HCT116 (cell line): ENCODE results near the gene CPNE4. TPM values are rescaled to one million over a fixed set of nuclear protein-coding genes. Genes with fewer than 3 reads are reported as not detected.

ENCODE experiments used
- ATAC-seq: fragments of 200-7000 bp; cut with Tn5 transposase; 2 replicates; pipeline ENCODE4 v1.9.1; 2020; ENCODE audit warnings: mild to moderate bottlenecking, moderate library complexity
- BruUV-seq: library from RNA; stranded (reverse); fragments of 400-500 nt; replicated peaks from 2 replicates; lab custom pipeline; 2021; lab: Mats Ljungman, UMichigan
- CTCF ChIA-PET: fragments of 300-600 bp; sonication (Branson Sonifier 250); formaldehyde crosslinking; loops from one replicate; lab custom pipeline; 2021; ENCODE audit warnings: antibody characterized with exemption; lab: Charles Lee
- POLR2A ChIA-PET: fragments of 300-600, 350-600 bp; sonication (Branson Sonifier 250); formaldehyde crosslinking; loops from one replicate; lab custom pipeline; 2021; ENCODE audit warnings: antibody characterized with exemption; lab: Charles Lee
- RAD21 ChIA-PET, 2 experiments: fragments of 300-600 bp; sonication (Branson Sonifier 250); formaldehyde crosslinking; loops; one replicate each; lab custom pipeline; 2023; ENCODE audit warnings: low total read pairs in 2 of 2; ENCODE audit not compliant: uncharacterized antibody in 2 of 2, unreplicated experiment in 2 of 2, low non-redundant PET in 1 of 2; lab: Charles Lee
- DNase-seq: peaks from one replicate; pipeline ENCODE4 v3.0.0-alpha.2; 2010; ENCODE audit warnings: low read depth, low spot score
- H2AFZ ChIP-seq: fragments of 200-600 bp; shearing (Covaris generic), sonication (generic); 2 replicates; pipeline ENCODE4 v1.6.1; 2017; ENCODE audit warnings: low read depth, mixed run types, mixed read lengths, antibody characterized with exemption, low read length; ENCODE audit not compliant: poor library complexity, severe bottlenecking
- H3K27ac ChIP-seq: 2 replicates; pipeline ENCODE4 v1.5.1; 2012; ENCODE audit warnings: low read depth, low read length
- H3K27me3 ChIP-seq: fragments of 200-600 bp; sonication (generic); 2 replicates; pipeline ENCODE4 v1.6.1; 2016; ENCODE audit warnings: mixed run types, low read length, mixed read lengths; ENCODE audit not compliant: insufficient read depth
- H3K36me3 ChIP-seq, 2 experiments: fragments of 200-500 bp in 1 of 2; fragments of 200-600 bp in 1 of 2; sonication (Bioruptor generic) in 1 of 2; sonication (generic) in 1 of 2; 2 replicates each; pipeline versions ENCODE4 v1.5.1 to v1.6.1; 2014 to 2016; ENCODE audit warnings: low read length in 2 of 2, inconsistent platforms in 1 of 2, mixed read lengths in 1 of 2, mixed run types in 1 of 2; ENCODE audit not compliant: insufficient read depth in 2 of 2, control insufficient read depth in 1 of 2
- H3K4me1 ChIP-seq, 2 experiments: fragments of 200-600 bp in 1 of 2; sonication (generic) in 1 of 2; 2 replicates each; pipeline versions ENCODE4 v1.5.1 to v1.6.1; 2012 to 2017; ENCODE audit warnings: low read length in 2 of 2, inconsistent platforms in 1 of 2, mild to moderate bottlenecking in 1 of 2, mixed read lengths in 1 of 2, mixed run types in 1 of 2, moderate library complexity in 1 of 2; ENCODE audit not compliant: insufficient read depth in 2 of 2, control insufficient read depth in 1 of 2
- H3K4me2 ChIP-seq: fragments of 200-600 bp; sonication (generic); 2 replicates; pipeline ENCODE4 v1.6.1; 2017; ENCODE audit warnings: mixed run types, low read length, mixed read lengths
- H3K4me3 ChIP-seq, 2 experiments: fragments of 200-600 bp in 1 of 2; sonication (generic) in 1 of 2; replicated peaks in 1 of 2; 2 replicates each; pipeline ENCODE4 v1.5.1; 2011 to 2016; ENCODE audit warnings: low read length in 2 of 2, control low read depth in 1 of 2, low read depth in 1 of 2, mild to moderate bottlenecking in 1 of 2, mixed read lengths in 1 of 2, mixed run types in 1 of 2
- H3K79me2 ChIP-seq: fragments of 200-600 bp; sonication (generic); 2 replicates; pipeline ENCODE4 v1.6.1; 2017; ENCODE audit warnings: mild to moderate bottlenecking, mixed run types, low read length, moderate library complexity, mixed read lengths; ENCODE audit not compliant: insufficient read depth
- H3K9ac ChIP-seq: fragments of 200-600 bp; sonication (generic); 2 replicates; pipeline ENCODE4 v1.6.1; 2016; ENCODE audit warnings: low read length, mixed read lengths
- H3K9me2 ChIP-seq: fragments of 200-600 bp; sonication (generic), shearing (Covaris generic); 2 replicates; pipeline ENCODE4 v1.6.1; 2017; ENCODE audit warnings: mixed run types, mild to moderate bottlenecking, moderate library complexity; ENCODE audit not compliant: insufficient read depth
- H3K9me3 ChIP-seq, 2 experiments: fragments of 200-500 bp in 1 of 2; fragments of 200-600 bp in 1 of 2; sonication (Bioruptor generic) in 1 of 2; sonication (generic) in 1 of 2; 2 replicates each; pipeline ENCODE4 v1.6.1; 2014 to 2017; ENCODE audit warnings: low read length in 2 of 2, mixed read lengths in 2 of 2, inconsistent platforms in 1 of 2, low read depth in 1 of 2, mild to moderate bottlenecking in 1 of 2, mixed run types in 1 of 2, moderate library complexity in 1 of 2; ENCODE audit not compliant: control insufficient read depth in 1 of 2, insufficient read depth in 1 of 2
- H4K20me1 ChIP-seq: fragments of 200-600 bp; sonication (generic), shearing (Covaris generic); 2 replicates; pipeline ENCODE4 v1.6.1; 2017; ENCODE audit warnings: mixed run types, mild to moderate bottlenecking, moderate library complexity; ENCODE audit not compliant: insufficient read depth
- CBX3 ChIP-seq: IDR thresholded peaks from 2 replicates; pipeline ENCODE4 v1.6.1; 2012; ENCODE audit warnings: low read depth
- CEBPB ChIP-seq: IDR thresholded peaks from 2 replicates; pipeline ENCODE4 v1.6.1; 2012; ENCODE audit warnings: low read depth
- EGR1 ChIP-seq: IDR thresholded peaks from 2 replicates; pipeline ENCODE4 v1.6.1; 2012; ENCODE audit warnings: low read depth
- ELF1 ChIP-seq: IDR thresholded peaks from 2 replicates; pipeline ENCODE4 v1.6.1; 2012; ENCODE audit warnings: low read depth, borderline replicate concordance
- EZH2phosphoT487 ChIP-seq: fragments of 200-600 bp; IDR thresholded peaks from 2 replicates; pipeline ENCODE4 v1.6.1; 2018; ENCODE audit warnings: antibody characterized with exemption, borderline replicate concordance
- FOSL1 ChIP-seq: IDR thresholded peaks from 2 replicates; pipeline ENCODE4 v1.6.1; 2012; ENCODE audit warnings: low read depth
- JUND ChIP-seq: IDR thresholded peaks from 2 replicates; pipeline ENCODE4 v1.6.1; 2012
- MAX ChIP-seq: IDR thresholded peaks from 2 replicates; pipeline ENCODE4 v1.6.1; 2012
- POLR2AphosphoS5 ChIP-seq: IDR thresholded peaks from 2 replicates; pipeline ENCODE4 v1.6.1; 2011; ENCODE audit warnings: mild to moderate bottlenecking, low read depth, low read length, moderate library complexity
- RAD21 ChIP-seq: IDR thresholded peaks from 2 replicates; pipeline ENCODE4 v1.6.1; 2012; ENCODE audit warnings: low read depth, mild to moderate bottlenecking
- SP1 ChIP-seq: IDR thresholded peaks from 2 replicates; pipeline ENCODE4 v1.6.1; 2012; ENCODE audit warnings: low read depth
- SRF ChIP-seq: IDR thresholded peaks from 2 replicates; pipeline ENCODE4 v1.6.1; 2012; ENCODE audit warnings: low read depth
- YY1 ChIP-seq: IDR thresholded peaks from 2 replicates; pipeline ENCODE4 v1.6.1; 2011; ENCODE audit warnings: low read length, low read depth, moderate library complexity, mild to moderate bottlenecking; ENCODE audit not compliant: insufficient replicate concordance; ENCODE audit errors: extremely low read depth
- ZFX ChIP-seq: fragments of 450-650 bp; IDR thresholded peaks from 2 replicates; pipeline ENCODE4 v1.6.1; 2017
- ZNF274 ChIP-seq: fragments of 200-500 bp; sonication (Bioruptor generic); IDR thresholded peaks from 2 replicates; pipeline ENCODE4 v1.6.1; 2014; ENCODE audit warnings: mild to moderate bottlenecking, low read depth, low read length, inconsistent platforms
- intact Hi-C: fragments of 100-400 bp; cut with micrococcal nuclease; formaldehyde crosslinking; loops from 2 replicates; pipeline ENCODE4 v1.10.0; 2022
- total RNA-seq: library from RNA; stranded (reverse); gene quantifications from one replicate; pipeline ENCODE4 v1.2.1, GENCODE V29; 2021; ENCODE audit not compliant: unreplicated experiment
- TF ChIP-seq, protein P1 (sequence below): IDR thresholded peaks from 2 replicates; pipeline ENCODE4 v1.6.1; 2011; ENCODE audit warnings: mild to moderate bottlenecking, low read length, moderate library complexity; ENCODE audit not compliant: insufficient replicate concordance; ENCODE audit errors: extremely low read depth
- TF ChIP-seq, protein P2 (sequence below), 3 experiments: fragments of 200-600 bp in 1 of 3; sonication (generic) in 1 of 3; IDR thresholded peaks in 2 of 3; conservative IDR thresholded peaks in 1 of 3; 2 replicates each; pipeline ENCODE4 v1.5.1; 2012 to 2017; ENCODE audit warnings: low read depth in 2 of 3, low read length in 2 of 3, antibody characterized with exemption in 1 of 3, borderline replicate concordance in 1 of 3, control low read depth in 1 of 3, mild to moderate bottlenecking in 1 of 3, mixed read lengths in 1 of 3, mixed run types in 1 of 3, moderate library complexity in 1 of 3; ENCODE audit not compliant: insufficient read depth in 1 of 3
- TF ChIP-seq, protein P3 (sequence below): IDR thresholded peaks from 2 replicates; pipeline ENCODE4 v1.6.1; 2012; ENCODE audit warnings: low read depth
- TF ChIP-seq, protein P4 (sequence below): IDR thresholded peaks from 2 replicates; pipeline ENCODE4 v1.6.1; 2012

CPNE4 gene
- total RNA-seq, 1 experiment from 2014 or later: not detected

GRCh38 chr3:131811481-131811880 is 223.3 kb downstream of the CPNE4 start:
- ChIA-PET CTCF (no interaction called here), POLR2A (no interaction called here), RAD21 (no interaction called here)
- H3K36me3 ChIP-seq: no peaks in the 10 kb centered on the region
- no peak overlapping the region for H3K4me3 ChIP-seq
- peaks cover 52% of the 10 kb centered on the region for H3K27me3 ChIP-seq
- H3K79me2 ChIP-seq: no peaks in the 10 kb centered on the region
- H3K9ac ChIP-seq: no peak overlapping the region
- H4K20me1 ChIP-seq: no peaks in the 10 kb centered on the region
- no peaks in the 10 kb centered on the region for H3K4me1 ChIP-seq
- H3K9me2 ChIP-seq: no peaks in the 10 kb centered on the region
- intact Hi-C loops: no loop called here
- H3K27ac ChIP-seq: no peak overlapping the region
- H3K9me3 ChIP-seq: no peaks in the 10 kb centered on the region
- no peak overlapping the region for H2AFZ ChIP-seq
- BruUV-seq: no TSS peak
- TF ChIP-seq, protein P1, sequence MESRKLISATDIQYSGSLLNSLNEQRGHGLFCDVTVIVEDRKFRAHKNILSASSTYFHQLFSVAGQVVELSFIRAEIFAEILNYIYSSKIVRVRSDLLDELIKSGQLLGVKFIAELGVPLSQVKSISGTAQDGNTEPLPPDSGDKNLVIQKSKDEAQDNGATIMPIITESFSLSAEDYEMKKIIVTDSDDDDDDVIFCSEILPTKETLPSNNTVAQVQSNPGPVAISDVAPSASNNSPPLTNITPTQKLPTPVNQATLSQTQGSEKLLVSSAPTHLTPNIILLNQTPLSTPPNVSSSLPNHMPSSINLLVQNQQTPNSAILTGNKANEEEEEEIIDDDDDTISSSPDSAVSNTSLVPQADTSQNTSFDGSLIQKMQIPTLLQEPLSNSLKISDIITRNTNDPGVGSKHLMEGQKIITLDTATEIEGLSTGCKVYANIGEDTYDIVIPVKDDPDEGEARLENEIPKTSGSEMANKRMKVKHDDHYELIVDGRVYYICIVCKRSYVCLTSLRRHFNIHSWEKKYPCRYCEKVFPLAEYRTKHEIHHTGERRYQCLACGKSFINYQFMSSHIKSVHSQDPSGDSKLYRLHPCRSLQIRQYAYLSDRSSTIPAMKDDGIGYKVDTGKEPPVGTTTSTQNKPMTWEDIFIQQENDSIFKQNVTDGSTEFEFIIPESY: no peak
- TF ChIP-seq FOSL1: no peak
- no peak for TF ChIP-seq ZNF274
- TF ChIP-seq CBX3: no peak
- TF ChIP-seq CEBPB: no peak
- TF ChIP-seq, protein P2, sequence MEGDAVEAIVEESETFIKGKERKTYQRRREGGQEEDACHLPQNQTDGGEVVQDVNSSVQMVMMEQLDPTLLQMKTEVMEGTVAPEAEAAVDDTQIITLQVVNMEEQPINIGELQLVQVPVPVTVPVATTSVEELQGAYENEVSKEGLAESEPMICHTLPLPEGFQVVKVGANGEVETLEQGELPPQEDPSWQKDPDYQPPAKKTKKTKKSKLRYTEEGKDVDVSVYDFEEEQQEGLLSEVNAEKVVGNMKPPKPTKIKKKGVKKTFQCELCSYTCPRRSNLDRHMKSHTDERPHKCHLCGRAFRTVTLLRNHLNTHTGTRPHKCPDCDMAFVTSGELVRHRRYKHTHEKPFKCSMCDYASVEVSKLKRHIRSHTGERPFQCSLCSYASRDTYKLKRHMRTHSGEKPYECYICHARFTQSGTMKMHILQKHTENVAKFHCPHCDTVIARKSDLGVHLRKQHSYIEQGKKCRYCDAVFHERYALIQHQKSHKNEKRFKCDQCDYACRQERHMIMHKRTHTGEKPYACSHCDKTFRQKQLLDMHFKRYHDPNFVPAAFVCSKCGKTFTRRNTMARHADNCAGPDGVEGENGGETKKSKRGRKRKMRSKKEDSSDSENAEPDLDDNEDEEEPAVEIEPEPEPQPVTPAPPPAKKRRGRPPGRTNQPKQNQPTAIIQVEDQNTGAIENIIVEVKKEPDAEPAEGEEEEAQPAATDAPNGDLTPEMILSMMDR (IDR thresholded peaks at IDR 0.05 in 2 of 3, conservative IDR thresholded peaks at IDR 0.05 in 1 of 3; ENCODE audit: borderline replicate concordance in 1 of 3, insufficient read depth in 1 of 3, low read depth in 2 of 3, low read length in 2 of 3): no peak
- no peak for TF ChIP-seq MAX
- no peak for TF ChIP-seq EZH2phosphoT487
- no peak for TF ChIP-seq RAD21
- TF ChIP-seq, protein P3, sequence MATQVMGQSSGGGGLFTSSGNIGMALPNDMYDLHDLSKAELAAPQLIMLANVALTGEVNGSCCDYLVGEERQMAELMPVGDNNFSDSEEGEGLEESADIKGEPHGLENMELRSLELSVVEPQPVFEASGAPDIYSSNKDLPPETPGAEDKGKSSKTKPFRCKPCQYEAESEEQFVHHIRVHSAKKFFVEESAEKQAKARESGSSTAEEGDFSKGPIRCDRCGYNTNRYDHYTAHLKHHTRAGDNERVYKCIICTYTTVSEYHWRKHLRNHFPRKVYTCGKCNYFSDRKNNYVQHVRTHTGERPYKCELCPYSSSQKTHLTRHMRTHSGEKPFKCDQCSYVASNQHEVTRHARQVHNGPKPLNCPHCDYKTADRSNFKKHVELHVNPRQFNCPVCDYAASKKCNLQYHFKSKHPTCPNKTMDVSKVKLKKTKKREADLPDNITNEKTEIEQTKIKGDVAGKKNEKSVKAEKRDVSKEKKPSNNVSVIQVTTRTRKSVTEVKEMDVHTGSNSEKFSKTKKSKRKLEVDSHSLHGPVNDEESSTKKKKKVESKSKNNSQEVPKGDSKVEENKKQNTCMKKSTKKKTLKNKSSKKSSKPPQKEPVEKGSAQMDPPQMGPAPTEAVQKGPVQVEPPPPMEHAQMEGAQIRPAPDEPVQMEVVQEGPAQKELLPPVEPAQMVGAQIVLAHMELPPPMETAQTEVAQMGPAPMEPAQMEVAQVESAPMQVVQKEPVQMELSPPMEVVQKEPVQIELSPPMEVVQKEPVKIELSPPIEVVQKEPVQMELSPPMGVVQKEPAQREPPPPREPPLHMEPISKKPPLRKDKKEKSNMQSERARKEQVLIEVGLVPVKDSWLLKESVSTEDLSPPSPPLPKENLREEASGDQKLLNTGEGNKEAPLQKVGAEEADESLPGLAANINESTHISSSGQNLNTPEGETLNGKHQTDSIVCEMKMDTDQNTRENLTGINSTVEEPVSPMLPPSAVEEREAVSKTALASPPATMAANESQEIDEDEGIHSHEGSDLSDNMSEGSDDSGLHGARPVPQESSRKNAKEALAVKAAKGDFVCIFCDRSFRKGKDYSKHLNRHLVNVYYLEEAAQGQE: no peak
- TF ChIP-seq YY1: no peak
- no peak for TF ChIP-seq ELF1
- no peak for TF ChIP-seq SP1
- TF ChIP-seq ZFX: no peak
- TF ChIP-seq, protein P4, sequence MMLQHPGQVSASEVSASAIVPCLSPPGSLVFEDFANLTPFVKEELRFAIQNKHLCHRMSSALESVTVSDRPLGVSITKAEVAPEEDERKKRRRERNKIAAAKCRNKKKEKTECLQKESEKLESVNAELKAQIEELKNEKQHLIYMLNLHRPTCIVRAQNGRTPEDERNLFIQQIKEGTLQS: no peak
- TF ChIP-seq SRF: no peak
- no peak for TF ChIP-seq POLR2AphosphoS5
- no peak for TF ChIP-seq JUND
- TF ChIP-seq EGR1: no peak
- ATAC-seq (no peak), DNase-seq (no peak)
- no peak overlapping the region for H3K4me2 ChIP-seq
